HG03103 (cell line): ENCODE results near the gene ANKRD13D.
"Not testable (repeated sequence)": the region's sequence is repeated elsewhere in the genome, so short reads cannot be mapped to it uniquely, and the experiment has no call there.

ENCODE experiments used
- ATAC-seq: cut with Tn5 transposase; IDR thresholded peaks from one replicate; pipeline ENCODE4 v1.9.1; 2021; ENCODE audit warnings: low read depth; ENCODE audit not compliant: unreplicated experiment

ANKRD13D gene

GRCh38 chr11:67314218-67314617, 25.1 kb downstream of the ANKRD13D start:
- ATAC-seq: no peak

GRCh38 chr11:67315325-67315909, 26.3 kb downstream of the ANKRD13D start:
- ATAC-seq: no peak

DNA sequence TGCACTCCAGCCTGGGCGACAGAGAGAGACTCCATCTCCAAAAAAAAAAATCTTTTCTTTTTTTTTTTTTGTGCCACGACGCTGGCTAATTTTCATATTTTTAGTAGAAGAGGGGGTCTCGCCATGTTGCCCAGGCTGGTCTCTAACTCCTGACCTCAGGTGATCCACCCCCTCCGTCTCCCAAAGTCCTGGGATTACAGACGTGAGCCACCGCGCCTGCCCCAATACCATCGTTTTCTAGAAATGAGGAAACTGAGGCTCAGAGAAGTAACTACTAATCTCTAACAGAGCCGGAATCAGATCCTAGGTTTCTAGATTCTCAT, 27.7 kb downstream of the ANKRD13D start:
- ATAC-seq: no peak

GRCh38 chr11:67317205-67317887, 28.2 kb downstream of the ANKRD13D start:
- ATAC-seq: peak; percentile 67

GRCh38 chr11:67317888-67318555, 28.9 kb downstream of the ANKRD13D start:
- ATAC-seq: peak; percentile 14

DNA sequence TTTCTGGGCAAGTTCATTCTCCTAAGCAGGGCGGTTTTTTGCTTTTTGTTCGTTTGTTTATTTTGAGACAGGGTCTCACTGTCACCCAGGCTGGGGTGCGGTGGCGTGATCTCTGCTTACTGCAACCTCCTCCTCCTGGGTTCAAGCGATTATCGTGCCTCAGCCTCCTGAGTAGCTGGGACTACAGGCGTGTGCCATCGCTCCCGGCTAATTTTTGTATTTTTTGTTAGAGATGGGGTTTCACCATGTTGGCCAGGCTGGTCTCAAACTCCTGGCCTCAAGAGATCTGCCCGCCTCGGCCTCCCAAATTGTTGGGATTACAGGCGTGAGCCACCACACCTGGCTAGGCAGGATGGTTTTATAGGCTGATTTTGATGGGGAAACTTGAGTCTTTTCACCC, 29.8 kb downstream of the ANKRD13D start:
- ATAC-seq: not testable (repeated sequence)

GRCh38 chr11:67320011-67320410, 30.9 kb downstream of the ANKRD13D start:
- no peak for ATAC-seq

DNA sequence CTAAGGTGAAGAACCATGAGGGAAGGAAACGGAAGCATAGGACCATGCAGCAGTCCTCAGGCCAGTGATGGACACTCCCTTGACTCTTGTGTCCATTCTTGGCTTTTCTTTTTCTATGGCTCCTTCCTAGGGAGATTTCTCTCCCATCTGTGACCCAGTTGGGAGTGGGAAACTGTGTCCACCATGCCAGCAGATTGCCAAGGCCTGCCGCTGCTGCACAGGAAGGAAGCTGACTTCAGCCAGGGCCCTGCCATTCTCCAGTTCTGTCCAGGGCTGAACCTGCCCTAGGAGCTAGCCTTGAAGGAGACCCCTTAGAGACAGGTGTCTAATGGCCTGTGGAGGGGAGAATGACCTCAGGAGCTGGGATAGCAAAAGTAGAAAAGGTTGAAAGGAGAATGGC, 31.6 kb downstream of the ANKRD13D start:
- ATAC-seq: no peak

DNA sequence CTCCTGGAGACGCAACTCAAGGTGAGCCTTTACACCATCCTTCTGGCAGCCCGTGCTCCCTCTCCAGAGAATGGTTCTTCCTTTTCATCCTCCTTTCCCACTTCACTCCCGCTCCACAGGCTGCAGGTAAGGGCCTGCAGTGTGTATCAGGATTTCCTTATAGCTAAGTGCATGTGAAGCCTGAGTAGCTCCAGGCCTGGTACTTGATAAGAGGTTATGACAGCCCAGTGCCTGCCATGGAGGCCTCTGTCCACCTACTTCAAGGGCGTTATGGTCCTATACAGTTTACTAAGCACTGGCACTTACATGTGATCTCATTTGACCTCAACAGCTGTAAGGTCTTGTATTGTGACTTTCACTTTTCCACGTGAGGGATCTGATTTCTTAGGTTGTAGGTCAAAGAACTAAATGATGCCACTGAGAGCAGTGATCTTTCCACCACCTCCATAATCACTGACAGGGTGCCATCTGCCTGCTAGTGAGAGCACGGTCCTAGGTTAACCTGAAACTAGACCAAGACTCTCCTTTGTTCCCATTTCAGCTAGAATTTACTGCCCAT, 32.3 kb downstream of the ANKRD13D start:
- ATAC-seq: no peak

DNA sequence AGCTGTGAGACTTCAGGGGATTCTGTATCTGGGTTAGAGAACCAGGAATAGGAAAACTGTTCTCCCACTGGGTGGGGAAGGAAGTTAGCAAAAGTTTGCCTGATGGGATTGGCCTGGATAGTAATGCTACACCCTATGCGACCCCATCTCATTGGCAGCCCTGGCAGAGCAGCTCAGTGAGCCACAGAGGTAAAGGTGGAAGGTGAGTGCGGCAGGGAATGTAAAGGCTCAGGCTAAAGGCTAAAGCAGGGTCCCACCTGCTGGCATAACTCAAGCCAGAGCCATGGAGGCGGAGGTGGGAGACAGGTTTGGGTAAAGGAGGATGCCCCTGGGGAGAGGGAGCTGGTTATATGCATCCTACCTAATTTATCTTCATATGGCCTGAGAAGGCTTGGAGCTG, 32.9 kb downstream of the ANKRD13D start:
- no peak for ATAC-seq

DNA sequence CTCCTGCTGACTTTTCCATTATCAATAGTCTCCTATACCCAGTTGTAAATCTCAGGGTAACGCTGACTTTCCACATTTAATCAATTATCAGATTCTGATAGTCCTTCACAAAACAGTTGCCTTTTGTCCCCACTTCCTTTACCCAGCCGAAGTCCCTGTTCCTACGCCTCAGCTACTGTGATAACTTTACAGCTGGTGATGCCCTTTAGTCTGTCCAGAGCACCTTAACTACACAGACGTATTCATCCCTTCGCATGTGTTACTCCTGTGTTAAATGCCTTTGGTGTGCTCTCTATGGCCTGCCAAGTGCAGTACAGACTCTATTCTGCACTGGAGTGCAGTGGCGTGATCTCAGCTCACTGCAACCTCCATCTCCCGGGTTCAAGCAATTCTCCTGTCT, 34.4 kb downstream of the ANKRD13D start:
- ATAC-seq: no peak

DNA sequence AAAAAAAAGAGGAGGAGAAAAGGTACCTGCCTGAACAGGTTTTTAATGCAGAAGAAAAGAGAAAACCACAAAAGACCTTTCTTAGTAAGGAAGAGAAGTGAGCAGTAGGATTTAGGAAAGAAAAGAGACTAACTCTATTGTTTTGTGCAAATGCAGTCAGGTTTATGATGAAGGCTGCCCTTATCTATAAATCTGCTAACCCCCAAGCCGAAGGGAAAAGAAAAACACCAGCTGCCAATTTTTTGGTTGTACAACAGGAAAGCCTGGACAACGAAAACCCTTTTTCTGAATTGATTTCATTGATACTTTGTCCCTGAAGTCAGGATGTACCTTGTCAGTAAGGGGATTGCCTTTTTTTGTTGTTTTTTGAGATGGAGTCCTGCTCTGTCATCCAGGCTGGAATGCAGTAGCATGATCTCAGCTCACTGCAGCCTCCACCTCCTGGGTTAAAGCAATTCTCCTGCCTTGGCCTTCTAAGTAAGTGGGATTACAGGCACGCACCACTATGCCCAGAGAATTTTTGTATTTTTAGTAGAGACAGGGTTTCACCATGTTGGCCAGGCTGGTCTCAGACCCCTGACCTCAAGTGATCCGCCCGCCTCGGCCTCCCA, 43.1 kb downstream of the ANKRD13D start:
- no peak for ATAC-seq

DNA sequence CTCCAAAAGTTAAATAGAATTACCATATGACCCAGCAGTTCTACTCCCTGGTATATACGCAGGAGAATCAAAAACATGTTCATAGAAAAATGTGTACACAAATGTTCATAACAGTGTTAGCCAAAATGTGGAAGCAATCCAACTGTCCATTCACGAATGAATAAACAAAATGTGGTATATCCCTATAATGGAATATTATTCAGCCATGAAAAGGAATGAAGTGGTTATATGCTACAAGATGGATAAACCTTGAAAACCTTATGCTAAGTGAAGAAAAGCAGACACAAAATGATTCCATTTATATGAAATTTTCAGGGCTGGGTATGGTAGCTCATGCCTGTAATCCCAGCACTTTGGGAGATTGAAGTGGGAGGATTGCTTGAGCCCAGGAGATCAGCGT, 48.2 kb downstream of the ANKRD13D start:
- ATAC-seq: no peak

GRCh38 chr11:67344264-67344663, 55.2 kb downstream of the ANKRD13D start:
- ATAC-seq: no peak

GRCh38 chr11:67345247-67345919, 56.3 kb downstream of the ANKRD13D start:
- ATAC-seq: no peak

DNA sequence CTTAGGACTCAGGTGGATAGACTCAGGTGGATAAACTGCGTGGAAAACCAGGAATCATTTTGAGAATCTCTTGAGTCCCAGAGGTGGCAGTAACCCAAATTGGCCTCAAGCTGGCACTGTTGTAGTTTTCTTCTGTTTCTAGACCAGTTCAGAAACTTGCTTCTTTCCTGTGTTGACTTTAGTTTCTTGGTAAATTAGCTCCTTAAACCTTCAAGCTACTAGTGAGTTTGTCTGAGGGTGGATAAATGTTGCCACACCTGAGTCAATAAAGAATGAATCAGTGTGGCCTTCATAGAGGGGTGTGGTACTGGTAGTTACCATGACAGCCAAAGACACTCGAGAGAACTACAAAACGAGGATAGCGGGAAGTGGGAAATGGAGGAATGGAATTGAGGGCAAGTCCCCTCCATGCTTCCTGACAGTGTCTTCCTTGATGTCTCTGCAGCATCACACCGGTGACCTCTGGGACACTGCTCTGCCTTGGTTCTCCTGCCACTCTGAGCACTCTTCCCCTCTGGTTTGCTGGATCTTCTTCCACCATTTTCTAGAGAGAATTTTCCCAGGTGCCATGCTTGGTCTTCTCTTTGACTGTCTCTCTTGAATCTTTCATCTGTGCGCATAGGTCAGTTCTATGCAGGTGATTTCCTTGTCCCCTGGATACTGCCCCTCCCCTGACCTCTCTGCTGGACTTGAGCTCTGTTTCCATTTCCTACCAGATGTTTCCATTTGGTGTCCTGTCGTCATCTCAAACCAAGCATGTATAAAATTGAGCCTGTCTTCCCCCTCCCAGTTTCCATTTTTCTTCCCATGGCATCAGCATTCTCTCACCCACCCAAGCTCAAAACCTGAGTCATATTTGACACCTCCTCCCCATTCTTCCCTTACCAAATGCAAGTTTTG, 57.1 kb downstream of the ANKRD13D start:
- ATAC-seq: no peak

- no peak for ATAC-seq
Observed at GRCh38 chr11:67347964-67348749, 59.1 kb downstream of the ANKRD13D start.

DNA sequence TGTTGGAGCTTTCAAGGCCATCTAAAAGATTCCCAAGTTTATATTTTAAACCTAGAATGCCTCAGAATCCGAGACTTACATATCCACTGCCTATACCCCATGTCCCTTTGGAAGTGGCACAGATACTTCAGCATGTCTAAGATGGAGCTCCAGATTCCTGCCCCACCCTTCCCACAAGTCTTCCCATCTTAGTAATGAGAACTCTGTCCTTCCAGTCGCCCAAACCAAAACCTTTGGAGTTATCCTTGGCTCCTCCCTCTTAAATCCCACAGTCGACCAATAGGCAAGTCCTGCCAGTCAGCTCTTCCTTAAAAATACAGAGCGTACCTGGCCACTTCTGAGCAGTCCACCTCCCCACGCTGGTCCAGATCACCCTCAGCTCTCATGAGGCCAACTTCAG, 59.9 kb downstream of the ANKRD13D start:
- no peak for ATAC-seq

DNA sequence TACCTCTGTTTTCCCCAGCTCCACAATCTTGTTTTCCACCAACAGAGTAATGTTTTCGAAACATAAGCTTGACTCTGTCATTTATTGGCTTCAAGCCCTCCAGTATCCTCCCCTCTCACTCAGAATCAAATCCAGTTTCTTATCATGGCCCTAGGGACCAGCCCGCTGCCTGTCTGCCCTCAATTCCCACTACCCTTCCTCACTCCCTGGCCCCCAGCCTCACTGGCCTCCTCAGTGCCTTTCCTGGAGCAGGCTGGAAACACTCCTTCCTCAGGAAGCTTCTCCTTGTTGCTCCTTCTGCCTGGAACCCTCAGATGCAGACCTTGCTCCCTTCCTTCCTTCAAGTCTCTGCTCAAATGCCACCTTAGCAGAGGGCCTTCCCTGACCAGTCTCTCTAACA, 60.4 kb downstream of the ANKRD13D start:
- ATAC-seq: no peak
